GM12872 (cell line): ENCODE results near the gene PCK1.

Experiments used
- CTCF ChIP-seq: IDR thresholded peaks from 3 replicates; pipeline ENCODE4 v1.5.1; 2011; ENCODE audit warnings: low read depth, mild to moderate bottlenecking, low read length, moderate library complexity; ENCODE audit not compliant: insufficient read depth

PCK1 gene

GRCh38 chr20:57529810-57530209 is 31.1 kb upstream of the PCK1 start:
- no peak for TF ChIP-seq CTCF

DNA sequence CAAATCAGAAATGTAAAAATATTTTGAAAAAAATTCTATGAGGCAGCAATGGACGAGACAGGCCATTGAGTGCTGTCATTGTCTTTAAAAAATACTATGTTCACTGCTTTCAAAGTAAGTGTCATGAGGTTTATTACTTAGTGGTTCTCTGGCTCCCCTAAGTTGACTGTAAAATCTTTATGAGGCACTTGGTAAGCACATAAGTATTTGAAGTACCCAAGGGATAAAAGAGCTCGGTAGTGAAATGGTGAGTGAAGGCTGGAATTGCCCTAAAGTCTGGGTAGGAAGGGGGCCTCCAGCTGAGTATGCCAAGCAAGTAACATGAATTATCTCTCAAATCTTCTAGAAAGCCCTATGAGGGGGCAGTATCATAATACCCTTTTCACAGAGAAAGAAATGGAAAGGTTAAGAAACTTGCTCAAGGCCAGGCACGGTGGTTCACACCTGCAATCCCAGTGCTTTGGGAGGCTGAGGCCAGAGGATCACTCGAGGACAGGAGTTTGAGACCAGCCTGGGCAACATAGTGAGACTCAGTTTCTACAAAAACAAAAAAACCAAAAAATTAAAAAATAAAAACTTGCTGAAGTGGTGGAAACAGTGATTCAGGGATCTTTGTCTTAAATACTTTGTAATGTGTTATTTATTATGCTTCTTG is 30.5 kb upstream of the PCK1 start:
- no peak for TF ChIP-seq CTCF

DNA sequence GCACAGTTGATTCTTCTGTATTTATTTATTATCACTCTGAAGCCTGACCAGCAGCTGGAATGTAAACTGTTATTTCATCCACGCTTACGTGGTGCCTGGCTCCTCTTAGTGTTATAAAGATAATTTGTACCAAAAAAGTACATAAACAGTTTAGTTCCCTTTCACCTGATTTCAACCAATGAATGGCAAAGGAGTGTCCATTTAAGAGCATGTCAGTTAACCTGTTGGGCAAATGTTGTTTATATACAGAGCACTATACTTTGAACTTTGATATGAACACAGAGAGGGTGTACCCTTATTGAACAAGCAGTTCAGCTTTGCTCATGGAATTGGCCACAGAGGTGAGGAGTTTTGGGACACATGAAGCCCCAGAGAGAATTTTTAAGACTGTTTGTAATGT is 28.8 kb upstream of the PCK1 start:
- TF ChIP-seq CTCF = no peak

DNA sequence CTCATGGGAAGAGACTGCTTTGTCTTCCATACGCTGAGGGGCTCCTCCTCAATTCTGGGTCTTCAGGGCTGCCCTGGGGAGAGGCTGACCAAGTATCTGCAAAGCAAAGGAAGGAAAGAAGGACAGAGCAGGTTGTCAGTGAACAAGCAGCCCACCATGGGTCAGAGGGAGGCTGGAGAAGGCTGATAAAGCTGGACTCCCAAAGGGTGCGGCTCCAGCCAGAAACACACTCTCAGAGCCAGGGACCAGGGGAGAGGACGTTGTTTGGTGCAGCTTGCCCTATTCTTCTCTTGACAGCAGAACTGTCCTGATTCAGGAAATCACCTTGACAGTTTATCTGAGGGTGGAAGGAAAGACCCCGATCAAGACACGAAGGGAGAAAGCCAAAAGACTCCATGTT is 25.6 kb upstream of the PCK1 start:
- TF ChIP-seq CTCF = no peak

- no peak for TF ChIP-seq CTCF
Measured at GRCh38 chr20:57536120-57536708, 24.7 kb upstream of the PCK1 start.

DNA sequence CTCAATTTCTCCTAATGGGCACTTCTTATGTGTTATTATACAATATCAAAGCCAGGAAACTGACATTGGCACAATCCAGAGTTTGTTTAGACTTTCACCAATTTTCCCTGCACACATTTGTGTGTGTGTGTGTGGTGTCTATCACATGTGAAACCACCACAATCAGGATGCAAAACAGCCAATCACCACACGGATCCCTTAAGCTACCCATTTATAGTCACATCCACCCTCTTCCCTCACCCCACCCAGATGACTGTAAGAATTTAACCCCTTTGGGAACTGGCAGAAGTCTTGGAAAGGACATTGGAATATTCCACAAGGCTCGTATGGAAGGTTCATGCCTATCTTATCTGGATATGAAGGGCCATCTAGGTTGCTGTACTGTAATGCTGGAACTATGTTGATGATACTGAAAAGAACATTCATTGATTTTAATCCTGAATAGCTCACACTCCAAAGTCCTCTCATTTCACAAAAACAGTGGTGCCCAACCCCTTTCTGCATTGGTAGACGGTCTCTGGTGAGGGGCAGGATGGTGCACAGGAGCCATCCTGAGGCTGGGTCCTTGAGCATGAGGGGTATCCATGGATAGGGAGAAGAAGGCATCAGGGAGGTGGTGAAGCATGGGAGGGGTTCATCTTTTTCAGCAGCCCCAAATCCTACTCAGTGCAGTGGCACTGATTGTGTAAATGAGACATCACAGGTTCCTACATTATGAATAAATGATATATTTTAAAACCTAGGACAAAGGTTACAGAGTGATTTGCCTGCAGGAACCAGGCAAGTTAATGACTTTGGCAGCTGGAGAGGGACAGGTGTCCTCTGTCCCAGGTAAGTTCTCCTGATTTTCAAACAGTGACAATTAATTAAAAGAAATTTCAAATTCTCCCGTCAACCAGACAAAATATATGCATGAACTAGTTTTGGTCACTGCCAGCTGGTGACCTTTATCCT is 23.9 kb upstream of the PCK1 start:
- TF ChIP-seq CTCF = no peak

DNA sequence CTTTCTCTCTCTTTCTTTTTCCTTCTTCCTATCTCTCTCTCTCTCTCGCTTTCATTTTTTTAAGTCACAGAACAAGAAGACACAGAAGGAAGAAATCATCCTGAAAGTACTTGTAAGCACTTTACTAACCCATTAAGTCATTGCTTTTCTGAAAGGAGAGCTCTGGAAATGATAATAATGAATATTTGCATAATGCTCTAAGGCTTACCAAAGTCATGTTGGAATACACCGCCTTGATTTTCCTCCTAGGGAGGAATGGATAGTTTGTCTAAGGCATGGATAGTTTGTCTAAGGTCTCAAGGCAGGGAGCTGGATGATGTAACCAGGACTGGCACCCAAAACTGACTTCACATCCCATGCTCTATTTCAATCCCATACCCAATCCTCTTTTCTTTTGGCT is 23.1 kb upstream of the PCK1 start:
- TF ChIP-seq CTCF = no peak
